NCI-H1105 (cell line): ENCODE measurements around the gene CGA.
"Not testable (repeated sequence)": the region's sequence is repeated elsewhere in the genome, so short reads cannot be mapped to it uniquely, and the experiment has no call there.

Experiments used
- DNase-seq: peaks from one replicate; lab custom pipeline; 2025; lab: John Stamatoyannopoulos, UW

Gene CGA

DNA sequence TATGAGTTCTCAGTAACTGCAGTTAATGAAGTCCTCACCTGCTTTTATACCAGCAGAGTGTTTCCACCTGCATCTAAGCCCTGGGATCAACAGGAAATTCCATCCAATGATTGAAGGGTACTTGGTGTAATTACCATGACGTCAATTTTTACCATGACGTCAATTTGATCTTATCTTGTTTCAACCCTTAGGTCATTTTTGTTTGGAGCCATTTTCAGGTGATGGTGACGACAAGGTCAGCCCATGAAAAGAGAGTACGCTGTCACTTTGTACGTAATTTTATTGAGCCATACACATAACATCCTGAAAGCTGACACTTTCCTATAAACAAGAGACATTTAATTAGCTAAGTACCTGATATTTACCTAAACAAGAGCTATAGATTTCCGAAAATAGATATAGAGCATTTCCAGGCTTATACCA is at the start of gene CGA:
CGA (minus strand) TSS at position 20 of the 423 bp plus-strand sequence. CDS start 6,906 bp downstream, outside the sequence.
- no peak for DNase-seq

DNA sequence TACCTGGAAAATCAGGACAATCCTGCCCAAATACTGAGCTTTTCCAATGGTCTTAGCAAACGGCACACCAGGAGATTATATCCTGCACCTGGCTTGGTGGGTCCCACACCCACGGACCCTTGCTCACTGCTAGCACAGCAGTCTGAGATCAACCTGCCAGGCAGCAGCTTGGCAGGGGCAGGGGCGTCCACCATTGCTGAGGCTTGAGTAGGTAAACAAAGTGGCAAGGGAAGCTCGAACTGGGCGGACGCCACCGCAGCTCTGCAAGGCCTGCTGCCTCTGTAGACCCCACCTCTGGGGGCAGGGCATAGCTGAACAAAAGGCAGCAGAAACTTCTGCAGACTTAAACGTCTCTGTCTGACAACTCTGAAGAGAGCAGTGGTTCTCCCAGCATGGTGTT is 45.0 kb upstream of the CGA start:
- not testable (repeated sequence) for DNase-seq

DNA sequence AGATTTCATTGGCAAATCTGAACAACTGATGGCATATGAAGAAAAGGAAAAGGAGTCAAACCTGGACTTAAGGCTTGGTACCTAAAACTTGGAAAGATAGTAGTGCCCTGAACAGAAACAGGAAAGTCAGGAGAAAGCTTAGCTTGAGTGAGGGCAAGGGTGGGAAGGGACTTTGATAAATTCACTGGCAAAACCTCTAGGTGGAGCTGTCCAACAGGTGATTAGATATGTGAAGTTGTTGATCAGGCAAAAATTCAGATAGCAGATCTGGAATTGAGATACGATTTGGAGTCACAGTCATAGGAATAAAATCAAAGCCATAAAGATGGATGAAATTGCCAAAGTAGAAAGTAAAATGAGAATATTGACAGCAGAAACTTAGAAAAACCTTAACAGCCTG is 44.3 kb upstream of the CGA start:
- DNase-seq: peak; percentile 23

DNA sequence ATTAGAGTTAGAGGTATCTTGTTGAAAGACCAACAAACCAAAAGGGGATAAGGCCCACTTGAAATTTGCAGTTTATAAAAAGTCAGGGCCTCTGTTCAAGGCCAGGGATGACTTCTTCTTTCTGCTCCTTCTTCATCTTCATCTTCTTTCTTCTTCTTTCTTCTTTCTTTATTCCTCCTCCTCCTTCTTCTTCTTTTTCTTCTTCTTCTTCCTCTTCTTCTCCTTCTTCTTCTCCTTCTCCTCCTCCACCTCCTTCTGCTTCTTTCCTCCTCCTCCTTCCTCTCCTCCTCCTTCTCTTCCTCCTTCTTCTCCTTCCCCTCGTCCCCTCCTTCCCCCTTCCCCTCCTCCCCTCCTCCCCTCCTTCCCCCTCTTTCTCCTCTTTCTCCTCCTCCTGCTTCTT is 42.1 kb upstream of the CGA start:
- DNase-seq: no peak

DNA sequence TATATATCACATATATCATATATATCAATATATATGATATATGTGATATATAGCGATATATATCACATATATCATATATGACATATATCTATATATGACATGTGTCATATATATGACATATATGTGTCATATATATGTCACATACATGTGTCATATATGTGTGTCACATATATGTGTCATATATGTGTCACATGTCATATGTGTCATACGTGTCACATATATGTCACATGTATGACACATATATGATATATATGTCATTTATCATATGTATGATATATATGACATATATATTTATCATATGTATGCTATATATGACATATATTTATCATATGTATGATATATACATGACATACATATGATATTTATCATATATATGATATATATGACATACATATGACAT is 32.8 kb upstream of the CGA start:
- no peak for DNase-seq

DNA sequence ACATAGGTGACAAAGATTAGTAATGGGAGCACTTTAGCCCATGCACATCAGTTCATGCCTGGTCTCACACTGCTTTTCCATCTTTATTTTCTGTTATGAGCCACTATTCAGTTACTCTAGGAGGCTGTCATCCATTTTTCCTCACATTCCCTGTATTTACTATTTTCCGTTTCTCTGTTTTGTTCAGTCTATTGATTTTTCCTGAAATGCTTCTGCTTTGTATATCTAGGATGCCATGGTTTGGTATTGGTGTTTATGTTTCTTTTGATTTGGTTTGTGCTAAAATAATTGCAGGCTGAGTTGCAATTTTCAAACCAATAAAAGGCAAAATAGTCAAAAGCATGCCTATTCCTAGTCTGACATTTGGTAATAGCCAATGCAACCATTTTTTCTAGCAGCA is 31.6 kb upstream of the CGA start:
- DNase-seq: no peak

DNA sequence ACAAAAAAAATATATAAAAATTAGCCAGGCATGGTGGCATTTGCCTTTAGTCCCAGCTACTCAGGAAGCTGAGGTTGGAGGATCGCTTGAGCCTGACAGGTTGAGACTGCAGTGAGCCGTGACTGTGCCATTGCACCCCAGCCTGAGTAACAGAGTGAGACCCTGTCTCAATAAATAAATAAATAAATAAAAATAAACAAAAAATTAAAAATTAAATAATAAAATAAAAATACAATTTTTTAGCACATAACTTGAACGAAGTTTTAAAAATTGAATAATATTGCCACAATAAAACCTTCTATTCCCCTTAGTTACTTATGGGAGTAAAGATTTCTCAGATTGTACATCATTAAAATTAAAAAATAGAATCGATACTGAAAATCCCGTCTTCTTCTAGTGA is 29.2 kb upstream of the CGA start:
- no peak for DNase-seq

DNA sequence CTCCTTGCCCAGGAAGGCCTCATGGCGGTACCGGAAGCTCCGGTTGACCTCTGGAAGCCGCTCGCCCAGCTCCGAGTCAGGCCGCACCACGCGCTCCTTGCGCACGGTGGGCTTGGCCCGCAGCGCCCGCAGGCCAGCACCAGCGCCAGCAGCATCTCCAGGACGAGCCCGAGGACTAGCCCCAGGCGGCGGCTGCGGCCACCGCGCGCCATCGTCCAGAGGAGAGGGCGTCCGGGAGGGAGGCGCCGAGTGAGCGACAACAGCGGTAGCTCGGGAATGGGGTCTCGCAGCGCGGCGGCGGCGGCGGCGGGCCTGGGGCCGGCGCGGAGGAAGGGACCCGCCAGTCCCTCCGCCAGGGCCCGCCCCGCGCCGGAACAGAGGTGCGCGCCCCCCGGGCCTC is 27.6 kb upstream of the CGA start:
- no peak for DNase-seq

DNA sequence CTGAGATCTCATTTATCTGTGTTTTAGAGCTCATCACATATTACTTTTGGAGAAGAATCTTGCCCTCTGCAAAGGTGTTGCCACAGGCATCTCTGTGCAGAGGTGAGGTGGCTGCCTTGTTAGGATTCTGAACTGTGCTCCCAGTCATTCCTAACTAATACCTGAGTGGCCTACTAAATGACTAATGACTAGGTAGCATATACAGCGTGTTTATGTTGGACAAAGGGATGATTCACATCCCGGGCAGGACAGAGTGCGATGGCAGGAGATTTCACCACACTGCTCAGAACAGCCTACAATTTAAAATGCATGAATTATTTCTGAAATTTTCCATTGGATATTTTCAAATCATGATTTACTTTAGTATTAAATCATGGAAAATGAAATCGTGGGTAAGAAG is 23.1 kb upstream of the CGA start:
- no peak for DNase-seq

DNA sequence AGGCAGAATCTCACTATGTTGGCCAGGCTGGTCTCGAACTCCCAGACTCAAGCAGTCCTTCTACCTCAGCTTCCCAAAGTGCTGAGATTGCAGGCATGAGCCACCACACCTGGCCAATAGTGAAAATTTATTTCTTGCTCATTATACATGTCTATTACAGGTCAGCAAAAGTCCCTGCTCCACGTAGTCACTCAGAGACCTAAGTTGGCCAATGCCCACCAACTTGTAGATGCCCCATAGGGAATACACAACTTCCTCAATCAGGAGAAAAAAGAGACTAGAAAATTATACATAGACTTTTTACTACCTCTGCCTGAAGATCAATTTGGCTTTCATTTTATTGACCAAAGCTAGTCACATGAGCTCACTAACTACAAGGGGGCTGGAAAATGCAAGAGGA is 22.0 kb upstream of the CGA start:
- DNase-seq: no peak

DNA sequence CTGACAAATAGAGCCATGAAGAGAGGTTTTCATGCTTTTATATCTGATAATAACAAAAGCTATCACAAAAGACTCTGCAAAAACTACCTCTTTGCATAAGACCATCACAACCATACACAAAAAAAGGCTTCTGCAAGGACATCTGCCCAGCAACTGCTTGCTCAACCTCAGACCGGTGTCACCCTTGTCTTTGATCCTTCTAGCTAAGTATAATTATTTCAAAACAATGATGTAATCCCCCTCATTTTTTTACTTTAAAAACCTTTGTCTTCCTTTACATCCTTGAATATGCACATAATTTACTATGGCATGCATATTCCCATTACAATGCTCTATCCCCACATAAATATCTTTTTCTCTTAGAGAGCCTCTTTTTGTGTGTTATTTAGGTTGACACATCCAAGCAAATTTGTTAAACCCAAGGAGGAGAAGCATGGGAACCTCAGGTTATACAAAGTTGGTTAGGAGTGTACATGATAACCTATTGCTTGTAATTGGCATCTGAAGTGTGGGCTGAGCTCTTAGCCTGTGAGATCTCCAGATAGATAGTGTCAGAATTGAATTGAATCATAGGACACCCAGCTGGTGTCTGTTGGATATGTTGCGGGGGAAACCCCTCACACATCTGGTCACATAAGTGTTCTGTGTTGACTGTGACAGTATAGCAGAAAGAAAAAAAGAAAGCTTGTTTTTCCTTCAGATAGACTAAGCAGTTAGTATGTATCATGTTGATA is 20.7 kb upstream of the CGA start:
- DNase-seq: no peak

DNA sequence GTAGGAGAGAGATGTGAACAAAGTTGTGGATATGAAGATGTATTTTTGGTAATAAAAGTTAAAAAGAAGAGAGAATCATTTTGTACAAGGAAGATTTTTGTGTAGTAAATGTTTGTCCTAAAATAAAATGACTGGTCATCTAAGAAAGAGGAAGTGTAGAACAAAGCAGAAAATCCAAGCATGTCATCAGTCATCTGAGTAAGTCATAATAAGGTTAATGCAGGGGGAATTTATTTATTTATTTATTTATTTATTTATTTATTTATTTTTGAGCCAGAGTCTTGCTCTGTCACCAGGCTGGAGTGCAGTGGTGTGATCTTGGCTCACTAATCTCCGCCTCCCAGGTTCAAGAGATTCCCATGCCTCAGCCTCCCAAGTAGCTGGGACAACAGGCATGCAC is 15.7 kb upstream of the CGA start:
- no peak for DNase-seq

DNA sequence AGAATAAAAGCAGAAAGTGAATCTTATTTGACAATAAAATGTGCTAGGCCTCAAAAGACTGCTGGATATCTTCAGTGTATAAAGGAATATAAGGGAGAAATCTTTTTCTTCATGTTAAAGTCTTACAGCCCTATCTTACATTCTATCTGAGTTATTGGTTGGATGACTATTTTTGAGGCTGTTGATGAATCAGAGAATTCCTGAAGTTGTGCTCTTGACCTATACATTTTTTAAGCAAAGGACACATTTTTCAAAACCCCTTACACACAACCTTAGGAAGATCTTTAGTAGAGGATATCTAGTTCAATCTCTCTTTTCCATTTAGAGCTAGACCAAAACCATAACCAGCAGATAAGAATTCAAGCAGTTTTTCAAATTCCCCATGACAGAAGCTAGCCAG is 10.9 kb upstream of the CGA start:
- DNase-seq: no peak

DNA sequence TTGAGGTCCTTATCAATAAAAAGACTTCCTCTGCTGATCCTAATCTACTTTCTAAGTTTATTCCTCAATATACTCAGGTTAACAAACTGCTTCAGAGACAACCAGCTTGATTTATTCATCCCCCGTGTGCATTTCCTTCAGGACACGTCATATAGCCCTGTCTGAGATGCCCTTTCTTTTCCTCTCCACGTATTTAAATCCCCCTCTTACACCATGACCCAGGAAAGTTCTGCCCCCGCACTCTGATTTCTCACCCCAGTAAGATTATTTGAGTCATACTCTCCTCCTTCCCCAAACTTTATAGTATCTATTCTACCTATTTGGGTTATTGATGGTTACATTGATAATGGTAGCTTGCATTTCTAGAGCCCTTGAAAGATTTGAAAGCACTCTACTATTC is 9.8 kb upstream of the CGA start:
- no peak for DNase-seq

DNA sequence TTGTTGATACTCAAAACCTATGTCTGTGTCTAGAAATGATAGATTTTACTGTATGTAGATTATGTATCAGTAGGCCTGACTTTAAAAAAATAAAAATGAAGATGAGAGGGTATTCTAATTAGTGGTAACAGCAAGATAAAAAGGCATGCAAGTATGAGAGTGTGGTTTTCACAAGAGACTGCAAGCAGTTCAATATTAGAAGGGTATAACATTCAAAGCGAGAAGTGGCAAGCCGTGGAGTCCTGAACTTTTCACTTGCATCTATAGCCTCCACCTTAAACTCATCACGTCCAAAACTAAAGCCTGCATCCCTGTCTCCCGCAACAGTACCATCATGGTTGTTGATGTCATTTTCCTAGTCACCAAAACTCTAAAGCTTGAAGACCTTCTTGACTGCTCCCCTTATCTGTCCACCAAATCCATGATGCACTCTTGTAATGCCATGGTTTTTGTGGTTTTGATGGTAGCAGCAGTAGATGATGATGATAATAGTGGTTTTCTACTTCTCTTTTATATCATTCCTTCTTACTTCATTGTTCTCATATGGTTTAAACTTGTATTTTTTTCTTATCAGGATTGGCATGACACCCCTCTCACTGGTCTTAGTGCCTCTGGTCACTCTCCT is 9.2 kb upstream of the CGA start:
- DNase-seq: no peak

DNA sequence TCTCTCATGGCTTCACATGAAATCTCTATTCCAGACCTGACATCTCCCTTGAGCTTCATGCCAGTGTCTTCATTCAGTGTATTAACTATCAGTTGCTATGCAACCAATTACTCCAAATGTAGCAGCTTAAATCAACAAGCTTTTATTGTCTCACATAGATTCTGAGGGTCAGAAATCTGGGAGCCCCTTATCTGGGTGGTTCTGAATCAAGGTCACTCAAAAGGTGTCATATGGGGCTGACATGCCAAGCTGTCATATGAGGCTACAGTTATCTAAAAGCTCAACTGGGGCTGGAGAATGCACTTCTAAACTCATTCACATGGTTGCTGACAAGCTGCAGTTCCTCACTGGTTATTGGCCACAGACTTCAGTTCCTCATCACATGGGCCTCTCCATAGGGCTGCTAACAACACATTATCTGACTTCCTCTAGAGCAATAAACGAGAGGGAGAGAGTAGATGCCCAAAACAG is 7.3 kb upstream of the CGA start:
- no peak for DNase-seq

DNA sequence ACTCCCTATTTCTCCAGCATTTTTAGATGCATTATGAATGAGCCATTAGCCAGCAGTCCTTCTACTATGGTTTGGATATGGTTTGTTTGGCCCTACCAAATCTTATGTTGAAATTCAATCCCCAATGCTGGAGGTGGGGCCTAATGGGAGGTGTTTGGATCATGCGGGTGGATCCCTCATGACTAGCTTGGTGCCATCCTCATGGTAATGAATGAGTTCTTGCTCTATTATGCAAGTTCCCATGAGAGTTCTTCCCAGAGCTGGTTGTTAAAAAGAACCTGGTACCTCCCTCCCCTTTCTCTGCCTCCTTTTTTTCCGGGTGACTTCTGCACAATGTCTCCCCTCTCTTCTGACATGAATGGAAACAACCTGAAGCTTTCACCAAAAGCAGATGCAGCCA is 6.2 kb upstream of the CGA start:
- DNase-seq: no peak

DNA sequence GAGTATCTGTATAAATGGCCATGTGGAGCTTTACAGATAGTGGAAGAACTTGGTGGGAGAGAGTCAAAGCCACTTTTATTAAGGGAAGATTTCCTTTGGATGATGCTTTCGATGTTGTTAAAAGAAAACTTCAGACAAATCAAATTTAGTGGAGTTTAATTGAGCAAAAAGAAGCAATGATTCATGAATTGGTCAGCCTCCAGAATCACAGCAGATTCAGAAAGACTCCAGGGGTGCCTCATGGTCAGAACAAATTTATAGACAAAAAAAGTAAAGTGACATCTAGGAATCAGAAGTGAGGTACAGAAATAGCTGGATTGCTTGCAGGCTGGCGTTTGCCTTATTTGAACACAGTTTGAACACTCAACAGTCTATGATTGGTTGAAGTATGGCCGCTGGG is 5.3 kb upstream of the CGA start:
- no peak for DNase-seq

DNA sequence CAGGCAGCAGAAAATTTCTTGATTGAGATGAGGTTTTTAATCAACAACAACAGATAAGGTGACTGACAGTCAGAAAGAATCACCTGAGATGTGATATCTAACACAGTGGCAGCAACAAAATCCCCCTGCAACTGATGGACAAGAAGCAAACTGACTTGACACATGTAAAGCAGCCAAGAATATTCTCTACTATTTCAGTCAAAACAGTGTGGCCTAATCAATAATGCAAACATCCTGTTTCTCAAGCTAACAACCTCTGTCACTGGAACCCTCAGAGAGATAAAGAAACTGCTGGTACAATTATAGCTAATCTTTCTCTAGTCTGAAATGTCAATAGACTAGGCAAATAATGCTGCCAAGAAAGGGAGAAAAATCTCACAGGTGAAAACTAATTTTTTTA is 4.6 kb upstream of the CGA start:
- no peak for DNase-seq

DNA sequence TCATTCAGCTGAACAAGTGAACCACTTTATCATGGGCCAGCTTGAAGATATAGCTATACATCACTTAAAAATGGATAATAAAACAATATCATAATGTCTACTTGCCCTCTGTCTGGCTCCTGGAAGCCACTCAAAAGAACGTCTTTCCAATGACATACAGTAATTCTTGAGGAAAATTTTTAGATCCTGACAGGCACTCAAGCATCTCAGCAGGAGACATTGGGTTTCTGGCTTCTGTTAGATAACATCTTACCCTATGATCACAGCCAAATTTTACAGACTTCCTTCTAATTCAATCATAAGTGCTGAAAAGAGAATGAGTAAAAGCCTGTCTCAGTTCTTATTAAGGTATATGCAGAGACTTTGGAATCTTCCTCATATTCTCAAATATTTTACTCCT is 330 bp downstream of the CGA start:
- DNase-seq: no peak

DNA sequence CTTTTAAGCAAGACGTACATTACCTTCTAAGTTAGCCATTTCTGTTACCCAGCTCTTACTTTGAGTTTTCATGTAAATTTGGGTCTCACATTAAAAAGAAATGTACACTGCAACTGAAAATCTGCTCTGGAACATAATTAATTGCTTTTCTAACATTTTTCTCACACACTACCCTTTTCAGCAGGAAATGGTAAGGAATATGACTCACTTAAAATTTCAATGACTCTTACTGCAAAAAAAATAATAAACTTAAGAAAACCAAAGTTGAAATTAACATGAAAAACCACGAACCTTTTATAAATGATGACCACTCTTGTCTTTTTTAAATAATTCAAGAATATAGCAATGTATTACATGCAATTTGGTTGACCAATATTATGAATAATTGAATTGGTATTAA is 1.3 kb downstream of the CGA start:
- no peak for DNase-seq

DNA sequence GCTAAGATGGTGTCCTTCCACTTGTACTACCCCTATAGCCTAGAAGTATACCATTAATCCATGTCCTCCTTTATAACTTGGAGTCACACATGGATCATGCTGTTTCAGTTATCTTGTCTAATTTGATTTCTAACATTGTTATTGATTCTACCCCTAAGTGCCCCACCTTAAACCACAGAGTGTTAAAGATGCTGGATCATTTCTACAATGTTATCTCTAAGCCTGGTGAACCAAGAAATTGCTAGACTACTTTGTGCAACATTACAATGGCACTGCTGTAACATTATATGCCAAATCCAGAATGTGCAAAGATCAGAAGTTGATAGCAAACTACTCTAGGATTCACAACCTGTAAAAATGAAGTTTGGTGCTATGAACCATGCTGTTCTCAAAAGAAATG is 1.7 kb downstream of the CGA start:
- DNase-seq: no peak

DNA sequence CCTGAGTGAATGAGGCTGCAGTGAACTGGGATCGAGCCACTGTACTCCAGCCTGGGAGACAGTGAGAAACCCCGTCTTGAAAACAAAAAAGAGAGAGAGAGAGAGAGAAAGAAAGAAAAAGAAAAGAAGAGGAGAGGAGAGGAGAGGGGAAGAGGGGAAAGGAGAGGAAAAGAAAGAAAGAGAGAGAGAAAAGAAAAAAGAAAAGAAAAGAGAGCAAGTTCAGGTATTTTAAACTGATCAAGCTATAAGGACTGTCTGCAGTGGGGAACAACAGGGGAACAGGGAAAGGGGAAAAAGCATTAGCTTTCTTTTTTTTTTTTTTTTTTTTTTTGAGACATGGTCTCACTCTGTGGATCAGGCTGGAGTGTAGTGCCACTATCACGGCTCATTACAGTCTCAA is 2.5 kb downstream of the CGA start:
- no peak for DNase-seq

DNA sequence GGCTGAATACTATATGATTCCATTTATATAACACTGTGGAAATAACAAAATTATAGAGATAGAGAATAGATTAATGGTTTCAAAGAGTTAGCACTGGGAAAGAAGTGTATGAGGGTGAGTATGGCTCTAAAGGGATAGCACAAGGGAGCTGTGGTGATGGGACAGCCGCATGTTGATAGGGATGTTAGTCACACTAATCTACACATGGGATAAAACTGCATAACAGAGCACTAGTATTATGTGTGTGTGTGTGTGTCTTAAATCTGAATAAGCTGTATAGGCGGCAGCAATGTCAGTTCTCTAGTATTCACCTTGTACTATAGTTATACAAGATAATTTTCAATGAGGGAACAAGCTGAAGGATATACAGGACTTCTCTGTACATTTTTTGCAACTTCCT is 5.8 kb downstream of the CGA start:
- DNase-seq: no peak
